Suprapubic skin (tissue), 4 donors: ENCODE results near the gene TMA7B. TPM values are rescaled to one million over a fixed set of nuclear protein-coding genes. Genes with fewer than 3 reads are reported as not detected.
"Not testable (repeated sequence)": the region's sequence is repeated elsewhere in the genome, so short reads cannot be mapped to it uniquely, and the experiment has no call there.

ENCODE experiments used
- DNase-seq, 2 donors: peaks; one replicate each; pipeline ENCODE4 v3.0.0-alpha.2; 2019; ENCODE audit warnings: low spot score in 2 of 2
- H3K27ac ChIP-seq: fragments of 200-600 bp; sonication (generic); one replicate; pipeline ENCODE4 v1.5.1; 2019
- H3K27me3 ChIP-seq: fragments of 200-600 bp; sonication (generic); one replicate; pipeline ENCODE4 v1.5.1; 2019
- H3K36me3 ChIP-seq: fragments of 200-600 bp; sonication (generic); one replicate; pipeline ENCODE4 v1.5.1; 2019
- H3K4me1 ChIP-seq: fragments of 200-600 bp; sonication (generic); one replicate; pipeline ENCODE4 v1.5.1; 2019
- H3K4me3 ChIP-seq: fragments of 200-600 bp; sonication (generic); one replicate; pipeline ENCODE4 v1.5.1; 2019; ENCODE audit warnings: mild to moderate bottlenecking
- H3K9me3 ChIP-seq: fragments of 200-600 bp; sonication (generic); one replicate; pipeline ENCODE4 v1.5.1; 2019
- EP300 ChIP-seq: sonication (generic); formaldehyde crosslinking; IDR thresholded peaks from one replicate; pipeline ENCODE4 v1.6.1; 2017; ENCODE audit warnings: antibody characterized with exemption
- POLR2A ChIP-seq, 2 donors: fragments of 450-650 bp; IDR thresholded peaks; one replicate each; pipeline ENCODE4 v1.6.1; 2017; ENCODE audit warnings: antibody characterized with exemption in 2 of 2, mild to moderate bottlenecking in 2 of 2, moderate library complexity in 2 of 2
- POLR2AphosphoS5 ChIP-seq, 3 donors: sonication (generic); formaldehyde crosslinking; IDR thresholded peaks; one replicate each; pipeline ENCODE4 v1.6.1; 2017; ENCODE audit warnings: antibody characterized with exemption in 3 of 3
- WGBS: methylation state at CpG from one replicate; pipeline ENCODE4 v1.1.5; 2018; 5-methylcytosine and 5-hydroxymethylcytosine counted together
- total RNA-seq, 4 donors: library from RNA; depleted of rRNA; stranded (reverse); fragments of >200 nt; gene quantifications; one replicate each; pipeline ENCODE4 v1.1.0, GENCODE V29; 2016
- TF ChIP-seq, protein P1 (sequence below), 2 donors: fragments of 200-600 bp in 1 of 2; fragments of 450-650 bp in 1 of 2; sonication (generic) in 1 of 2; IDR thresholded peaks; one replicate each; pipeline ENCODE4 v1.5.1; 2016 to 2019; ENCODE audit warnings: antibody characterized with exemption in 2 of 2, mild to moderate bottlenecking in 1 of 2, moderate library complexity in 1 of 2

Gene TMA7B
- total RNA-seq, 4 donors from 2014 or later, result 0.76 to 1.4 TPM; not detected in 2

- H3K4me1 ChIP-seq, result no peaks in the 10 kb centered on the region
Measured at GRCh38 chr22:39946126-39946502, 14.1 kb upstream of the TMA7B start.

GRCh38 chr22:39946503-39947219 lies 13.5 kb upstream of the TMA7B start:
- no peaks in the 10 kb centered on the region for H3K36me3 ChIP-seq
- DNase-seq, result no peak
- H3K27ac ChIP-seq, result no peak overlapping the region
- TF ChIP-seq POLR2AphosphoS5 (IDR thresholded peaks at IDR 0.05) (no peak), POLR2A (IDR thresholded peaks at IDR 0.05) (no peak), EP300 (no peak)
- TF ChIP-seq, protein P1, sequence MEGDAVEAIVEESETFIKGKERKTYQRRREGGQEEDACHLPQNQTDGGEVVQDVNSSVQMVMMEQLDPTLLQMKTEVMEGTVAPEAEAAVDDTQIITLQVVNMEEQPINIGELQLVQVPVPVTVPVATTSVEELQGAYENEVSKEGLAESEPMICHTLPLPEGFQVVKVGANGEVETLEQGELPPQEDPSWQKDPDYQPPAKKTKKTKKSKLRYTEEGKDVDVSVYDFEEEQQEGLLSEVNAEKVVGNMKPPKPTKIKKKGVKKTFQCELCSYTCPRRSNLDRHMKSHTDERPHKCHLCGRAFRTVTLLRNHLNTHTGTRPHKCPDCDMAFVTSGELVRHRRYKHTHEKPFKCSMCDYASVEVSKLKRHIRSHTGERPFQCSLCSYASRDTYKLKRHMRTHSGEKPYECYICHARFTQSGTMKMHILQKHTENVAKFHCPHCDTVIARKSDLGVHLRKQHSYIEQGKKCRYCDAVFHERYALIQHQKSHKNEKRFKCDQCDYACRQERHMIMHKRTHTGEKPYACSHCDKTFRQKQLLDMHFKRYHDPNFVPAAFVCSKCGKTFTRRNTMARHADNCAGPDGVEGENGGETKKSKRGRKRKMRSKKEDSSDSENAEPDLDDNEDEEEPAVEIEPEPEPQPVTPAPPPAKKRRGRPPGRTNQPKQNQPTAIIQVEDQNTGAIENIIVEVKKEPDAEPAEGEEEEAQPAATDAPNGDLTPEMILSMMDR (IDR thresholded peaks at IDR 0.05), result no peak
- no peaks in the 10 kb centered on the region for H3K4me1 ChIP-seq
- WGBS, result 64% methylated on average over 8 of the region's 8 CpGs
- no peaks in the 10 kb centered on the region for H3K9me3 ChIP-seq
- no peak overlapping the region for H3K4me3 ChIP-seq
- no peaks in the 10 kb centered on the region for H3K27me3 ChIP-seq

More at GRCh38 chr22:39946126-39946502, 14.1 kb upstream of the TMA7B start:
- Histone ChIP-seq H3K27me3 (no peaks in the 10 kb centered on the region), H3K36me3 (no peaks in the 10 kb centered on the region), H3K9me3 (no peaks in the 10 kb centered on the region), H3K4me3 (no peak overlapping the region), H3K27ac (no peak overlapping the region)
- TF ChIP-seq EP300 (no peak), POLR2AphosphoS5 (IDR thresholded peaks at IDR 0.05) (no peak), POLR2A (IDR thresholded peaks at IDR 0.05) (no peak)
- TF ChIP-seq, protein P1 (IDR thresholded peaks at IDR 0.05), result no peak
- no peak for DNase-seq
- 94% methylated on average over 4 of the region's 4 CpGs for WGBS

DNA sequence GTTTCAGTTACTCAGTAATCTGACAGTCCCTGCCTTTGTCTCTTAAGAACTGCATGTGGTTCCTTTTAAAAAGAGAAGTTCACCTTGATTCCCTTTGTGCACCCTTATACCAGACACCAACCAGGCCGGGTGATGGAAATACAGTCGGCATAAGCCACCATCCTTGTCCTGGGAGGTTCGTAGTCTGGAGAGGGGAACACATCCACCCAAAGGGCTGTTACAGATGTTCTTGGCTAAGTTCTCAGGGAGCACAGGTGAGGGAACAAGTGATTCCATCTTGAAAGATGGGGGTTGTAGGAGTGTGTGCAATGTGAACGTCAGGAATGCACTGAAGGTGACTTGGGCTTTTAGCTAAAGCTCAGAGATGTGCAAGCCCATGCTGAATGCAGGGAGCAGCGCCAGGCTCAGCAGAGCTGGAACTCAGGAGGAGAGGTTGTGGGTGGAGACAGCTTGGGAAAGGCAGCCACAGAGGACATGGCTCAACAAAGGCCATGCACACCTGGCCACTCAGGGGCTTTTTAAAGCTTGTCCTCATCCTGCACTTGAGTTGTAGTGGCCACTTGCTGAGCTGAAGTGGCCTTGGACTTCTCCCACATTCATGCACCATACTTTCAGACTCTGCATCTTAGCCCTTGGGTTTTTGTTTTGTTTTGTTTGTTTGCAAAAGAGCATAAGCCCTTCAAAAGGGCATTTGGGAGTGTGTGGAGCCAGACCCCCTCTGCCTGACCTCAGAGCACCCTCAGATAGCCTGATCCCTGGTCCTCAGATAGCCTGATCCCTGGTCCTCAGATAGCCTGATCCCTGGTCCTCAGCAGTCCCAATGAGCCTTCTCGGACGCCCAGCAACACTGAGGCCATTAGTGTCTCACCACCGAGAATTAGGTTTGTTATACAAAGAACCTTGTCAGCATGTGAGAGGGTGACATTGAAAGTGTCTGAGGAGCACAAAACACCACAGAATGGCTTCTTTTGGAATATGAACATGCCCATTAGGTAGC lies 12.7 kb upstream of the TMA7B start:
- no peaks in the 10 kb centered on the region for H3K4me1 ChIP-seq
- TF ChIP-seq POLR2A (IDR thresholded peaks at IDR 0.05) (no peak), POLR2AphosphoS5 (IDR thresholded peaks at IDR 0.05) (no peak), EP300 (no peak)
- TF ChIP-seq, protein P1 (IDR thresholded peaks at IDR 0.05), result no peak
- H3K27ac ChIP-seq, result no peak overlapping the region
- no peak overlapping the region for H3K4me3 ChIP-seq
- DNase-seq, result no peak
- 90% methylated on average over 8 of the region's 8 CpGs for WGBS
- H3K27me3 ChIP-seq, result no peaks in the 10 kb centered on the region
- H3K36me3 ChIP-seq, result no peaks in the 10 kb centered on the region
- H3K9me3 ChIP-seq, result no peaks in the 10 kb centered on the region

- DNase-seq, result no peak
- TF ChIP-seq EP300 (no peak), POLR2A (IDR thresholded peaks at IDR 0.05) (no peak), POLR2AphosphoS5 (IDR thresholded peaks at IDR 0.05) (no peak)
- TF ChIP-seq, protein P1 (IDR thresholded peaks at IDR 0.05), result no peak
- WGBS, result 76% methylated on average over 8 of the region's 8 CpGs
- Histone ChIP-seq H3K4me1 (peaks cover 6% of the 10 kb centered on the region), H3K4me3 (no peak overlapping the region), H3K36me3 (no peaks in the 10 kb centered on the region), H3K27me3 (no peaks in the 10 kb centered on the region), H3K27ac (no peak overlapping the region), H3K9me3 (no peaks in the 10 kb centered on the region)
Measured at GRCh38 chr22:39949964-39950737, 10.0 kb upstream of the TMA7B start.

DNA sequence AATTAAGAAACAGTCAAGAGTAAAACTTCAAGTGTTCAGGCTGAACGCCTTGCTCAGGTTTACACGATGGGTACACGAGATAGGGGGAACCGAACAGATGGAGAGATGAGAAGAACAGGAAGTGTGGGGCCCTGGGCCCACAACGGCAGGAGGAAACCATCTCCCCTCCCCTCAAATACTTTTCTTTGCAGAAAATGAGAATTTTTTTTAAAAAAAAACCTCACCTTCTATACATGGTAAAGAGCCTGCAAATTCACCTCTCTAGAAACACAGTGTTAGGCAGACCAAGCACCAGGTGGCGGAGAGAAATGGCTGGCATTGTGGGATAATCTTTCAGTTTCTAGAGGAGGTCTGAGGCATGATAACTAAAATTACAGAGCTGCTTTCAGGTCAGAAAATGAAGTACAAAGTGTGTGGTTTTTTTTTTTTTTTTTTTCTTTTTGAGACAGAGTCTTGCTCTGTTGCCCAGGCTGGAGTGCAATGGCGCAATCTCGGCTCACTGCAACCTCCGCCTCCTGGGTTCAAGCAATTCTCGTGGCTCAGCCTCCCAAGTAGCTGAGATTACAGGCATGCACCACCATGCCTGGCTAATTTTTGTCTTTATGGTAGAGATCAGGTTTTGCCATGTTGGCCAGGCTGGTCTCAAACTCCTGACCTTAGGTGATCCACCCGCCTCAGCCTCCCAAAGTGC lies 8.4 kb upstream of the TMA7B start:
- not testable (repeated sequence) for H3K4me1 ChIP-seq, H3K36me3 ChIP-seq, H3K9me3 ChIP-seq, H3K27me3 ChIP-seq, H3K4me3 ChIP-seq, H3K27ac ChIP-seq, DNase-seq
- 86% methylated on average over 11 of the region's 11 CpGs for WGBS
